H1 (cell line): ENCODE data around the gene FOXC1. TPM values are rescaled to one million over a fixed set of nuclear protein-coding genes. Genes with fewer than 3 reads are reported as not detected.

ENCODE experiments used
- POLR2AphosphoS5 ChIP-seq: IDR thresholded peaks from 2 replicates; pipeline ENCODE4 v1.6.1; 2011; ENCODE audit warnings: low read depth, low read length
- SP1 ChIP-seq: IDR thresholded peaks from 2 replicates; pipeline ENCODE4 v1.6.1; 2011; ENCODE audit warnings: low read depth, low read length
- SP2 ChIP-seq: IDR thresholded peaks from 2 replicates; pipeline ENCODE4 v1.6.1; 2012; ENCODE audit warnings: mild to moderate bottlenecking, low read length, inconsistent platforms
- TAF7 ChIP-seq: optimal IDR thresholded peaks from 2 replicates; pipeline ENCODE3; 2011; ENCODE audit warnings: low read depth, mild to moderate bottlenecking, inconsistent platforms, low read length, moderate library complexity, borderline replicate concordance
- TBP ChIP-seq: IDR thresholded peaks from 2 replicates; pipeline ENCODE4 v1.6.1; 2011; ENCODE audit warnings: low read depth, low read length, improper control_type of control experiment
- polyA plus RNA-seq, 7 experiments: library from polyadenylated mRNA; depleted of rRNA in 3 of 7; stranded (reverse) in 5 of 7; unstranded in 2 of 7; fragments of >200 nt in 5 of 7; fragments of 200-250 nt in 2 of 7; gene quantifications; 1 replicate in 5 of 7; 2 replicates in 1 of 7; 4 replicates in 1 of 7; pipeline versions ENCODE4 v1.2.1 to v1.2.3, GENCODE V29; 2011 to 2013; ENCODE audit warnings: missing spikeins in 2 of 7, mixed read lengths in 2 of 7
- total RNA-seq: library from RNA; stranded (reverse); fragmentation: NEBNext Ultra II Directional; extraction: Animal tissue kit (Norgen Biotek cat#: 25700); gene quantifications from 2 replicates; pipeline ENCODE4 v1.2.1, GENCODE V29; 2021
- TF ChIP-seq, protein P1 (sequence below): fragments of 300-600 bp; sonication (generic); IDR thresholded peaks from 2 replicates; pipeline ENCODE4 v1.7.1; 2012; ENCODE audit warnings: low read length, moderate library complexity, mild to moderate bottlenecking, inconsistent platforms; ENCODE audit not compliant: insufficient replicate concordance

FOXC1 gene
- total and polyA plus RNA-seq, 2 of the 8 experiments (the other 6 are each of a cell fraction or from before 2014, with no cell fraction given), result 0.22 TPM; not detected in 1

DNA sequence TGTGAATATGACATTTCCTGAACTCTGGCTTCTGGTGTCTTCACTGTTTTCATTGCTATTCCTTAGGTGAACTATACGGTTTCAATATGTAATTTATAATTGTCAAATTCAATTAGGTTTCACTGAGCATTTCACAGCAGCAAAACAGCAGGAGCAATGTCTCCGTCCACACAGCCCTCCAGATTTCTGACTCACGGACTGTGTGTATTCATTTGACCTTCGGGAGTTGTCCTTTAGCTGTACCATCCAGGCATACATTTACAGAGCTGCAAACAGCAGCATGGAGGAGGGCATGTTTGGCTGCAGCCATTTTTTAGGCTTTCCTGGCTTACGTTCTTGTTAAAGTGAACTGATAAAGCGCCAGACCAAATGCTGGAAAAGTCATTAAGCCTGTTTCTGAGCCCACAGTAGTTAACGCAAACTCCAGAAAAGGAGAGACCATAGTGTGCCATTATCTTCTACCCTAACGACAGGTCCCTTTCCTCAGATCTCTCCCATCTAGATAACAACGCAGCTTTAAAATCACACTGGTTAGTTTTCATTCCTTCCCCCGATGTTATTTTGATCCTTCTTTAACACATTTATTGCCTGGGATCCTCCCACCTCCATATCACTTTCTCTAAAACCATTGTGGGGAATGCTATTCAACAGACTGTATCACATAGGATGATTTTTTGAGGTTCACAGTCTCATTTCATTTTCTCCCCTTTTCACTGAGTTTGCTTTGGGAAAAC is 18.3 kb downstream of the FOXC1 start (continued):
- TF ChIP-seq, protein P1, sequence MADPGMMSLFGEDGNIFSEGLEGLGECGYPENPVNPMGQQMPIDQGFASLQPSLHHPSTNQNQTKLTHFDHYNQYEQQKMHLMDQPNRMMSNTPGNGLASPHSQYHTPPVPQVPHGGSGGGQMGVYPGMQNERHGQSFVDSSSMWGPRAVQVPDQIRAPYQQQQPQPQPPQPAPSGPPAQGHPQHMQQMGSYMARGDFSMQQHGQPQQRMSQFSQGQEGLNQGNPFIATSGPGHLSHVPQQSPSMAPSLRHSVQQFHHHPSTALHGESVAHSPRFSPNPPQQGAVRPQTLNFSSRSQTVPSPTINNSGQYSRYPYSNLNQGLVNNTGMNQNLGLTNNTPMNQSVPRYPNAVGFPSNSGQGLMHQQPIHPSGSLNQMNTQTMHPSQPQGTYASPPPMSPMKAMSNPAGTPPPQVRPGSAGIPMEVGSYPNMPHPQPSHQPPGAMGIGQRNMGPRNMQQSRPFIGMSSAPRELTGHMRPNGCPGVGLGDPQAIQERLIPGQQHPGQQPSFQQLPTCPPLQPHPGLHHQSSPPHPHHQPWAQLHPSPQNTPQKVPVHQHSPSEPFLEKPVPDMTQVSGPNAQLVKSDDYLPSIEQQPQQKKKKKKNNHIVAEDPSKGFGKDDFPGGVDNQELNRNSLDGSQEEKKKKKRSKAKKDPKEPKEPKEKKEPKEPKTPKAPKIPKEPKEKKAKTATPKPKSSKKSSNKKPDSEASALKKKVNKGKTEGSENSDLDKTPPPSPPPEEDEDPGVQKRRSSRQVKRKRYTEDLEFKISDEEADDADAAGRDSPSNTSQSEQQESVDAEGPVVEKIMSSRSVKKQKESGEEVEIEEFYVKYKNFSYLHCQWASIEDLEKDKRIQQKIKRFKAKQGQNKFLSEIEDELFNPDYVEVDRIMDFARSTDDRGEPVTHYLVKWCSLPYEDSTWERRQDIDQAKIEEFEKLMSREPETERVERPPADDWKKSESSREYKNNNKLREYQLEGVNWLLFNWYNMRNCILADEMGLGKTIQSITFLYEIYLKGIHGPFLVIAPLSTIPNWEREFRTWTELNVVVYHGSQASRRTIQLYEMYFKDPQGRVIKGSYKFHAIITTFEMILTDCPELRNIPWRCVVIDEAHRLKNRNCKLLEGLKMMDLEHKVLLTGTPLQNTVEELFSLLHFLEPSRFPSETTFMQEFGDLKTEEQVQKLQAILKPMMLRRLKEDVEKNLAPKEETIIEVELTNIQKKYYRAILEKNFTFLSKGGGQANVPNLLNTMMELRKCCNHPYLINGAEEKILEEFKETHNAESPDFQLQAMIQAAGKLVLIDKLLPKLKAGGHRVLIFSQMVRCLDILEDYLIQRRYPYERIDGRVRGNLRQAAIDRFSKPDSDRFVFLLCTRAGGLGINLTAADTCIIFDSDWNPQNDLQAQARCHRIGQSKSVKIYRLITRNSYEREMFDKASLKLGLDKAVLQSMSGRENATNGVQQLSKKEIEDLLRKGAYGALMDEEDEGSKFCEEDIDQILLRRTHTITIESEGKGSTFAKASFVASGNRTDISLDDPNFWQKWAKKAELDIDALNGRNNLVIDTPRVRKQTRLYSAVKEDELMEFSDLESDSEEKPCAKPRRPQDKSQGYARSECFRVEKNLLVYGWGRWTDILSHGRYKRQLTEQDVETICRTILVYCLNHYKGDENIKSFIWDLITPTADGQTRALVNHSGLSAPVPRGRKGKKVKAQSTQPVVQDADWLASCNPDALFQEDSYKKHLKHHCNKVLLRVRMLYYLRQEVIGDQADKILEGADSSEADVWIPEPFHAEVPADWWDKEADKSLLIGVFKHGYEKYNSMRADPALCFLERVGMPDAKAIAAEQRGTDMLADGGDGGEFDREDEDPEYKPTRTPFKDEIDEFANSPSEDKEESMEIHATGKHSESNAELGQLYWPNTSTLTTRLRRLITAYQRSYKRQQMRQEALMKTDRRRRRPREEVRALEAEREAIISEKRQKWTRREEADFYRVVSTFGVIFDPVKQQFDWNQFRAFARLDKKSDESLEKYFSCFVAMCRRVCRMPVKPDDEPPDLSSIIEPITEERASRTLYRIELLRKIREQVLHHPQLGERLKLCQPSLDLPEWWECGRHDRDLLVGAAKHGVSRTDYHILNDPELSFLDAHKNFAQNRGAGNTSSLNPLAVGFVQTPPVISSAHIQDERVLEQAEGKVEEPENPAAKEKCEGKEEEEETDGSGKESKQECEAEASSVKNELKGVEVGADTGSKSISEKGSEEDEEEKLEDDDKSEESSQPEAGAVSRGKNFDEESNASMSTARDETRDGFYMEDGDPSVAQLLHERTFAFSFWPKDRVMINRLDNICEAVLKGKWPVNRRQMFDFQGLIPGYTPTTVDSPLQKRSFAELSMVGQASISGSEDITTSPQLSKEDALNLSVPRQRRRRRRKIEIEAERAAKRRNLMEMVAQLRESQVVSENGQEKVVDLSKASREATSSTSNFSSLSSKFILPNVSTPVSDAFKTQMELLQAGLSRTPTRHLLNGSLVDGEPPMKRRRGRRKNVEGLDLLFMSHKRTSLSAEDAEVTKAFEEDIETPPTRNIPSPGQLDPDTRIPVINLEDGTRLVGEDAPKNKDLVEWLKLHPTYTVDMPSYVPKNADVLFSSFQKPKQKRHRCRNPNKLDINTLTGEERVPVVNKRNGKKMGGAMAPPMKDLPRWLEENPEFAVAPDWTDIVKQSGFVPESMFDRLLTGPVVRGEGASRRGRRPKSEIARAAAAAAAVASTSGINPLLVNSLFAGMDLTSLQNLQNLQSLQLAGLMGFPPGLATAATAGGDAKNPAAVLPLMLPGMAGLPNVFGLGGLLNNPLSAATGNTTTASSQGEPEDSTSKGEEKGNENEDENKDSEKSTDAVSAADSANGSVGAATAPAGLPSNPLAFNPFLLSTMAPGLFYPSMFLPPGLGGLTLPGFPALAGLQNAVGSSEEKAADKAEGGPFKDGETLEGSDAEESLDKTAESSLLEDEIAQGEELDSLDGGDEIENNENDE, result no peak
- TF ChIP-seq TBP (no peak), POLR2AphosphoS5 (no peak), TAF7 (no peak), SP2 (no peak), SP1 (no peak)
